H9 (cell line): ENCODE measurements around the gene ZGLP1. TPM values are rescaled to one million over a fixed set of nuclear protein-coding genes. Genes with fewer than 3 reads are reported as not detected.

Experiments used
- DNase-seq: peaks from one replicate; pipeline ENCODE4 v3.0.0-alpha.2; 2017
- H2AFZ ChIP-seq: one replicate; pipeline ENCODE4 v1.6.1; 2013; ENCODE audit warnings: mild to moderate bottlenecking, low read length, control low read depth, moderate library complexity
- H2AK5ac ChIP-seq: 2 replicates; pipeline ENCODE4 v1.6.1; 2013; ENCODE audit warnings: low read length, control low read depth, mixed read lengths; ENCODE audit not compliant: insufficient read length
- H2BK120ac ChIP-seq: one replicate; pipeline ENCODE4 v1.6.1; 2013; ENCODE audit warnings: low read depth, mild to moderate bottlenecking, low read length, control low read depth, inconsistent platforms; ENCODE audit not compliant: poor library complexity, severe bottlenecking
- H2BK12ac ChIP-seq: 2 replicates; pipeline ENCODE4 v1.6.1; 2013; ENCODE audit warnings: low read length, control low read depth, mixed read lengths, low read depth; ENCODE audit not compliant: insufficient read length
- H2BK15ac ChIP-seq: 2 replicates; pipeline ENCODE4 v1.6.1; 2013; ENCODE audit warnings: low read depth, low read length, control low read depth
- H2BK20ac ChIP-seq: one replicate; pipeline ENCODE4 v1.6.1; 2013; ENCODE audit warnings: low read depth, mild to moderate bottlenecking, low read length, control low read depth, inconsistent platforms; ENCODE audit not compliant: poor library complexity, severe bottlenecking
- H2BK5ac ChIP-seq: 2 replicates; pipeline ENCODE4 v1.6.1; 2013; ENCODE audit warnings: low read length, control low read depth, mixed read lengths; ENCODE audit not compliant: insufficient read length
- H3K14ac ChIP-seq: 2 replicates; pipeline ENCODE4 v1.6.1; 2013; ENCODE audit warnings: low read length, control low read depth; ENCODE audit not compliant: insufficient read depth
- H3K18ac ChIP-seq: 2 replicates; pipeline ENCODE4 v1.6.1; 2013; ENCODE audit warnings: low read depth, mild to moderate bottlenecking, mixed read lengths, low read length, control low read depth; ENCODE audit not compliant: insufficient read length
- H3K23ac ChIP-seq: 2 replicates; pipeline ENCODE4 v1.6.1; 2013; ENCODE audit warnings: low read length, control low read depth, mixed read lengths, low read depth; ENCODE audit not compliant: insufficient read length
- H3K23me2 ChIP-seq: 2 replicates; pipeline ENCODE4 v1.6.1; 2013; ENCODE audit warnings: low read depth, mild to moderate bottlenecking, mixed read lengths, low read length, control low read depth; ENCODE audit not compliant: insufficient read length, poor library complexity, severe bottlenecking
- H3K27ac ChIP-seq: 2 replicates; pipeline ENCODE4 v1.5.1; 2013; ENCODE audit warnings: low read length, control low read depth, mixed read lengths, low read depth; ENCODE audit not compliant: insufficient read length
- H3K27me3 ChIP-seq: 2 replicates; pipeline ENCODE4 v1.6.1; 2013; ENCODE audit warnings: low read length, control low read depth, inconsistent platforms; ENCODE audit not compliant: insufficient read depth
- H3K4ac ChIP-seq: 2 replicates; pipeline ENCODE4 v1.6.1; 2013; ENCODE audit warnings: low read depth, mild to moderate bottlenecking, control low read depth, inconsistent platforms, low read length, moderate library complexity
- H3K4me1 ChIP-seq: 2 replicates; pipeline ENCODE4 v1.6.1; 2013; ENCODE audit warnings: low read length, control low read depth, inconsistent platforms; ENCODE audit not compliant: insufficient read depth
- H3K4me2 ChIP-seq: 2 replicates; pipeline ENCODE4 v1.6.1; 2013; ENCODE audit warnings: low read length, control low read depth, mixed read lengths; ENCODE audit not compliant: insufficient read length, insufficient read depth
- H3K56ac ChIP-seq: 2 replicates; pipeline ENCODE4 v1.6.1; 2013; ENCODE audit warnings: low read depth, mild to moderate bottlenecking, mixed read lengths, low read length, control low read depth; ENCODE audit not compliant: insufficient read length
- H3K79me1 ChIP-seq: 2 replicates; pipeline ENCODE4 v1.6.1; 2013; ENCODE audit warnings: low read depth, mild to moderate bottlenecking, moderate library complexity, low read length, control low read depth, inconsistent platforms; ENCODE audit not compliant: insufficient read depth, poor library complexity, severe bottlenecking
- H3K79me2 ChIP-seq: 2 replicates; pipeline ENCODE4 v1.6.1; 2013; ENCODE audit warnings: low read length, control low read depth, inconsistent platforms; ENCODE audit not compliant: insufficient read depth
- H3K9ac ChIP-seq: 2 replicates; pipeline ENCODE4 v1.6.1; 2013; ENCODE audit warnings: low read length, control low read depth, mixed read lengths; ENCODE audit not compliant: insufficient read length; ENCODE audit errors: extremely low read depth
- H3K9me3 ChIP-seq: one replicate; pipeline ENCODE4 v1.6.1; 2013; ENCODE audit warnings: low read depth, low read length, inconsistent platforms; ENCODE audit not compliant: control insufficient read depth
- H3T11ph ChIP-seq: one replicate; pipeline ENCODE4 v1.6.1; 2013; ENCODE audit warnings: mild to moderate bottlenecking, low read length, control low read depth, inconsistent platforms
- H4K20me1 ChIP-seq: one replicate; pipeline ENCODE4 v1.6.1; 2013; ENCODE audit not compliant: control insufficient read depth, insufficient read length, insufficient read depth
- H4K5ac ChIP-seq: 2 replicates; pipeline ENCODE4 v1.6.1; 2013; ENCODE audit warnings: low read depth, mild to moderate bottlenecking, mixed read lengths, low read length, control low read depth; ENCODE audit not compliant: insufficient read length
- H4K8ac ChIP-seq: replicated peaks from 2 replicates; pipeline ENCODE4 v1.6.1; 2013; ENCODE audit warnings: low read length, control low read depth, mixed read lengths, low read depth; ENCODE audit not compliant: insufficient read length
- H4K91ac ChIP-seq: 2 replicates; pipeline ENCODE4 v1.6.1; 2013; ENCODE audit warnings: low read depth, mild to moderate bottlenecking, moderate library complexity, mixed read lengths, low read length, control low read depth; ENCODE audit not compliant: insufficient read length
- H3K27ac Mint-ChIP-seq, 3 experiments: 2 replicates in 2 of 3; 3 replicates in 1 of 3; pipeline ENCODE4 v1.8.0; 2020 to 2021; ENCODE audit warnings: mixed read lengths in 3 of 3, mild to moderate bottlenecking in 1 of 3, moderate library complexity in 1 of 3
- H3K27me3 Mint-ChIP-seq: 2 replicates; pipeline ENCODE4 v1.8.0; 2021; ENCODE audit warnings: low read depth, mild to moderate bottlenecking, moderate library complexity, mixed read lengths
- H3K36me3 Mint-ChIP-seq, 3 experiments: 2 replicates in 2 of 3; 3 replicates in 1 of 3; pipeline ENCODE4 v1.8.0; 2020 to 2021; ENCODE audit warnings: low read depth in 3 of 3, mixed read lengths in 3 of 3; ENCODE audit not compliant: insufficient read depth in 1 of 3
- H3K4me1 Mint-ChIP-seq, 2 experiments: 2 replicates each; pipeline ENCODE4 v1.8.0; 2020; ENCODE audit warnings: mixed read lengths in 2 of 2
- H3K4me3 Mint-ChIP-seq, 2 experiments: 2 replicates in 1 of 2; 3 replicates in 1 of 2; pipeline ENCODE4 v1.8.0; 2020 to 2021; ENCODE audit warnings: mild to moderate bottlenecking in 2 of 2, mixed read lengths in 2 of 2, moderate library complexity in 1 of 2
- H3K9me3 Mint-ChIP-seq, 2 experiments: 2 replicates in 1 of 2; 3 replicates in 1 of 2; pipeline ENCODE4 v1.8.0; 2020; ENCODE audit warnings: mild to moderate bottlenecking in 2 of 2, mixed read lengths in 2 of 2, moderate library complexity in 1 of 2
- CTCF ChIP-seq: fragments of 200-600 bp; sonication (generic); conservative IDR thresholded peaks from 3 replicates; pipeline ENCODE4 v1.8.0; 2021; ENCODE audit warnings: antibody characterized with exemption, mild to moderate bottlenecking
- WGBS: extraction: QIAGEN DNeasy Blood & Tissue Kit; methylation state at CpG from one replicate; pipeline ENCODE4 v1.1.7; 2013; ENCODE audit warnings: missing lambda C conversion rate, low lambda C conversion rate, mixed read lengths; ENCODE audit not compliant: insufficient read length; ENCODE audit errors: extremely low coverage; 5-methylcytosine and 5-hydroxymethylcytosine counted together
- total RNA-seq: library from RNA; stranded (reverse); gene quantifications from 2 replicates; pipeline ENCODE4 v1.2.1, GENCODE V29; 2021

ZGLP1 gene
- total RNA-seq, 1 experiment from 2014 or later, result 6.9 TPM

- no peaks in the 10 kb centered on the region; the same call in none of the 2 replicates for H3K27me3 Mint-ChIP-seq
- no peak overlapping the region for H4K8ac ChIP-seq
These were observed 51.4 kb downstream of the ZGLP1 start for GRCh38 chr19:10258080-10258710.

More at GRCh38 chr19:10258080-10258710, 51.4 kb downstream of the ZGLP1 start:
- Histone ChIP-seq H4K91ac (no peak overlapping the region), H3K79me1 (no peaks in the 10 kb centered on the region), H3K27ac (no peak overlapping the region), H2BK5ac (no peak overlapping the region), H3K14ac (no peak overlapping the region), H3K56ac (no peak overlapping the region), H3K4ac (no peak overlapping the region), H3K79me2 (no peaks in the 10 kb centered on the region), H3K9ac (no peak overlapping the region), H2AFZ (no peak overlapping the region), H2BK12ac (no peak overlapping the region), H3K27me3 (no peaks in the 10 kb centered on the region), H2BK120ac (no peak overlapping the region), H4K20me1 (peaks cover 4% of the 10 kb centered on the region), H3K23me2 (no peaks in the 10 kb centered on the region), H3K4me2 (no peak overlapping the region), H2AK5ac (no peak overlapping the region), H3K18ac (no peak overlapping the region), H3K4me1 (no peaks in the 10 kb centered on the region; the same call in 1 of the 2 replicates), H3T11ph (no peak overlapping the region), H4K5ac (no peak overlapping the region), H2BK15ac (no peak overlapping the region), H3K23ac (no peak overlapping the region), H3K9me3 (no peaks in the 10 kb centered on the region), H2BK20ac (no peak overlapping the region)
- H3K4me3 Mint-ChIP-seq, result no peak overlapping the region
- no peak for TF ChIP-seq CTCF
- no peaks in the 10 kb centered on the region; a peak in 1 of 5 replicates for H3K9me3 Mint-ChIP-seq
- H3K4me1 Mint-ChIP-seq, result 0 out of 4 replicates have a peak, but pooled peaks cover 0 to 2% of the 10 kb centered on the region in 2 experiments
- no peak for DNase-seq
- H3K36me3 Mint-ChIP-seq, result peaks cover 29 to 54% (median 49%) of the 10 kb centered on the region in 3 experiments; a peak in 6 of 7 replicates
- WGBS, result no CpG with 5 or more reads among the region's 18 CpGs
- peak overlapping the region in 1 of 3 experiments; percentile 34; a peak in 1 of 7 replicates for H3K27ac Mint-ChIP-seq
